ENCODE data around the gene MOV10L1.

MOV10L1 gene

DNA sequence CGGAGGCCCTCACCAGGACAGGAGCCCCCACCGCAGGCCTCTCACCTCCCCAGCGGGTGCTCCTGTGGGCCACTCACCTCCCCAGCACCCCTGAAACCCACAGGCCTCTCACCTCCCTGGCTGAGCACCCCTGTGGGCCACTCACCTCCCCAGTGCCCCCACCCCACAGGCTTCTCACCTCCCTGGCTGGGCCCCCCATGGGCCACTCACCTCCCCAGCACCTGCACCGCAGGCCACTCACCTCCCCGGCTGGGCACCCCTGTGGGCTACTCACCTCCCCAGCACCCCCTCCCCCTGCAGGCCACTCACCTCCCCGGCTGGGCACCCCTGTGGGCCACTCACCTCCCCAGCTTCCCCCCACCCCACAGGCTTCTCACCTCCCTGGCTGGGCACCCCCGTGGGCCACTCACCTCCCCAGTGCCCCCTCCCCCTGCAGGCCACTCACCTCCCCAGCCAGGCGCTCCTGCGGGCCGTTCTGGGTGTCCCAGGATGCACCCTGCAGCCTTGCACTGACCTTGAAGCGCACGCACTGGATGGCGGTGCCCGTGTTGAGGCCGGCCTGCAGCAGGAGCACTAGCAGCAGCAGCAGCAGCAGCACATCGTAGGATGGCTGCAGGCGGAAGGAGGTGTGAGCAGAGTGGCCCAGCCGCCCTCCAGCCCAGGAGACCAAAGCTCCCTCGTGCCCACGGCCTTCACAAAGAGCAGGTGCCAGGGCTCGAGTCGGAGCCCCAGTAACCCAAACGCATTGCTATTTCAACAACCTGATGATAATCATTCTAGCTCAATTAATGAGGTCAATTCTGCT, 26.0 kb upstream of the MOV10L1 start:
- no peak for FAIRE-seq
- DNase-seq (ENCODE audit: insufficient read length, low spot score) = no peak
- no peak for TF ChIP-seq POLR2A (IDR thresholded peaks at IDR 0.05; ENCODE audit: low read depth, low read length)

- FAIRE-seq (no peak), DNase-seq (ENCODE audit: insufficient read length, low spot score) (no peak)
- no peak for TF ChIP-seq POLR2A (IDR thresholded peaks at IDR 0.05; ENCODE audit: low read depth, low read length)
Measured at GRCh38 chr22:50064453-50064852, 25.4 kb upstream of the MOV10L1 start.

DNA sequence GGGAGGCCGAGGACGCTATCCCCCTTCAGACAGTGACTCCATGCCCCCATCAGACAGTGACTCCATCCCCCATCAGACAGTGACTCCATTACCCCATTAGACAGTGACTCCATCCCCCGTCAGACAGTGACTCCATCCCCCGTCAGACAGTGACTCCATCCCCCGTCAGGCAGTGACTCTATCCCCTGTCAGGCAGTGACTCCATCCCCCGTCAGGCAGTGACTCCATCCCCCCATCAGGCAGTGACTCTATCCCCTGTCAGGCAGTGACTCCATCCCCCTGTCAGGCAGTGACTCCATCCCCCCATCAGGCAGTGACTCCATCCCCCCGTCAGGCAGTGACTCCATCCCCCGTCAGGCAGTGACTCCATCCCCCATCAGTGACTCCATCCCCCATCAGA, 22.6 kb upstream of the MOV10L1 start:
- FAIRE-seq (no peak), DNase-seq (ENCODE audit: insufficient read length, low spot score) (no peak)
- no peak for TF ChIP-seq POLR2A (IDR thresholded peaks at IDR 0.05; ENCODE audit: low read depth, low read length)

DNA sequence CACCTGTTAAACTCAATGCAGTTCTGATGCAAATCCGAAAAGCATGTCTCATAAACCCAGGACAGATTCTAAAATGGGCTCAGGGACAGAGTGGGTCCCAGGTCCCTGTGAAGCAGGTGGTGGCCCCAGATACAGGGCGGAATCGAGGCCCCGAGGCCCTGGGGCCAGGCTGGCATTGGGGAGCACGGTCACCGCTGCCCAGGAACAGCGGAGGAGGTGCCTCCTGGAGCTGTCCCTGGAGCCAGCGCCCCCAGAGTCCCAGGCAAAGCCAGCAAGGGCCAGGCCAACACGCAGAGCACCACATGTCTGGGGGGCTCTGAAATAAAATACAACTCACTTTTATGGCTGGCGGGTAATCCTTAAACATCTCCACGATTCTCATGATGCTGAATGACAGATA, 21.7 kb upstream of the MOV10L1 start:
- no peak for TF ChIP-seq POLR2A (IDR thresholded peaks at IDR 0.05; ENCODE audit: low read depth, low read length)
- no peak for DNase-seq (ENCODE audit: insufficient read length, low spot score)
- FAIRE-seq = no peak

DNA sequence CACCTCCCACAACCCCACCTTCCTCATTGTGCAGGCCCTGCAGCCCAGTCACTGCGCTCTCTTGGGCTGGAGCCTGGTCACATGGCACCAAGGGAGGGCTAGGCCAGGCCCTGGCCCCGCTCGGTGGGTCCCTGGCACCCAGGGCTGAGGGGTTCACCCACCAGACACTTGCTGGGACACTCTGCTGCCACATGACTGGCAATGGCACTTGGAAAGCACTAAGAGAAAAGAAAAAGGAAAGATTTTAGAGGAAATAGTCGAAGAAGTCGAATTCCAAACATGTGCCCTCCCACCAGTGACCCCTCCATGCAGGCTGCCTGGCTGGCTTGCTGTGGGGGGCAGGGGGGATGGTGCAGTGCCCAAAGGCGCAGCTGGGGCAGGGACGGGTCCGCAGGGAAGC, 19.4 kb upstream of the MOV10L1 start:
- FAIRE-seq = no peak
- no peak for TF ChIP-seq POLR2A (IDR thresholded peaks at IDR 0.05; ENCODE audit: low read depth, low read length)
- DNase-seq (ENCODE audit: insufficient read length, low spot score) = no peak

DNA sequence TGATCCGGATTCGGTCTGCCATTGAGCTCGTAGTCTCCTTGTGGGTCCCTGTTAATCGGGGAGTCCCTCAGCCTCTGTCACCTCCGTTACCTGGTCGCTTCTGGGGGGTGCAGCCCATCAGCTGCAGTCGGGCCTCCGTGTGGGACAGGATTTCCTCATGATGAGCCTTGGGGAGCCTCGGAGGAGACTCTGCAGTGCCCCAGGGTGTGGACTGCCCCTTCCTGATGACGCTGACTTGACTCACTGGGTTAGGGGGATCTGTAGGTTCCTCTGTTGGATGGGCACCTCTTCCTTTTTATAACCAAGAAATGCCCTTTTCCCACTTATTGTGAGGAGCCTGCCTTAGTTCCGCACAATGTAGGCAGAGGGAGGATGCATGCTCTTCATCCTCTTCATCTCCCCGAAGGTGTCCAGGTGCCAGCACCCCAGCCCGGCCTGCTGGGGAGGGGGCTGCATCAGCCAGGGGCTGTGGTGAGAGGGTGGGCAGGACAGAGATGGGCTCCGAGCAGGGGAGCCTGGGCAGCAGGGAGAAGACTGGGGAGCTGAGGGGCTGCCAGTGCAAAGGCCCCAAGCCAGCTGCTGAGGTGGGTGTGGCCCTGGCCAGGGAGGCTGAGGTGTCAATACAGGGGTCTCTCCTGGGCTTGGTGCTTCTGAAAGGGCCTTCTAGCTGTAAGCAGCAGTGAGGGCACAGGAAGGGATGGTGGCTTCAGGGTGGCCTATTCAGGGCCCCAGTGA, 18.2 kb upstream of the MOV10L1 start:
- FAIRE-seq (no peak), DNase-seq (ENCODE audit: insufficient read length, low spot score) (peak; percentile 36)
- TF ChIP-seq POLR2A (IDR thresholded peaks at IDR 0.05; ENCODE audit: low read depth, low read length) = no peak

GRCh38 chr22:50072167-50072555, 17.6 kb upstream of the MOV10L1 start:
- no peak for FAIRE-seq
- no peak for DNase-seq (ENCODE audit: insufficient read length, low spot score)
- TF ChIP-seq POLR2A (IDR thresholded peaks at IDR 0.05; ENCODE audit: low read depth, low read length) = no peak

DNA sequence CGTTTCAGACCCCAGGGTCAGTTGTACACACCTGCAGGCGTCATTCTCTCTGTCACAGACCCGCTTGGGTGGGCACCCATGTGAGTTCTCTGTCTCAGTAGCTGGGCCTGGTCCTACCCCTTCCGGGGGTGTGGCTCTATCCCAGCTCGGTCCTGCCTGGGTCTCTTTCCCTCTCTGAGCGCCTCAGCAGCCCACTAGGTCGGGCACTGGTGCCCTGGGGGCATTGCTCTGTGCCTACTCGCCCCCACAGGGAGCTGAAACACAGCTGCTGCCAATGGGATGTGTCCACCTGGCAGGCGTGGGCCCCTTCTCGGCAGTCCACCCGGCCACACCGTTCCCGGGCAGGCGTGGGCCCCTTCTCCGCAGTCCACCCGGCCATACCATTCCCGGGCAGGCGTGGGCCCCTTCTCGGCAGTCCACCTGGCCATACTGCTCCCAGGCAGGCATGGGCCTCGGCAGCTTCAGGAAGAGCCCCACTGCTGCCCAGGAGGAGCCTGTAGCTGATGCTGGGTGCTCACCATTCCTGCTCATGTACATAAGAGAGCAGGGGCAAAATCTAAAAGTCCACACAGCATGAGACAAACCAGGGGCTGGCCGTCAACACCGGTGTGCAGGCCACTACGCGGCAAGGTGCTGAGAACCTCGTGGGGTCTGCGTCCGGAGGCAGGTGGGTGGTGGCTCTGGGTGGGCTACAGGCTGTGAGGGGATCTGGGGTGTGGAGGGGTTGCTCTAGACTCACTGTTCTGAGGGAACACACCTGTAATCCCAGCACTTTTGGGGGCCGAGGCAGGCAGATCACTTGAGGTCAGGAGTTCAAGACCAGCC, 16.9 kb upstream of the MOV10L1 start:
- no peak for TF ChIP-seq POLR2A (IDR thresholded peaks at IDR 0.05; ENCODE audit: low read depth, low read length)
- no peak for FAIRE-seq
- DNase-seq (ENCODE audit: insufficient read length, low spot score) = no peak

- DNase-seq (ENCODE audit: insufficient read length, low spot score) (no peak), FAIRE-seq (no peak)
- TF ChIP-seq POLR2A (IDR thresholded peaks at IDR 0.05; ENCODE audit: low read depth, low read length) = no peak
Measured at GRCh38 chr22:50074056-50074455, 15.8 kb upstream of the MOV10L1 start.

- FAIRE-seq (no peak), DNase-seq (ENCODE audit: insufficient read length, low spot score) (no peak)
- TF ChIP-seq POLR2A (IDR thresholded peaks at IDR 0.05; ENCODE audit: low read depth, low read length) = no peak
Measured at GRCh38 chr22:50074551-50075530, 15.0 kb upstream of the MOV10L1 start.

GRCh38 chr22:50076646-50077535, 12.9 kb upstream of the MOV10L1 start:
- TF ChIP-seq POLR2A (IDR thresholded peaks at IDR 0.05; ENCODE audit: low read depth, low read length) = no peak
- FAIRE-seq (no peak), DNase-seq (ENCODE audit: insufficient read length, low spot score) (no peak)

DNA sequence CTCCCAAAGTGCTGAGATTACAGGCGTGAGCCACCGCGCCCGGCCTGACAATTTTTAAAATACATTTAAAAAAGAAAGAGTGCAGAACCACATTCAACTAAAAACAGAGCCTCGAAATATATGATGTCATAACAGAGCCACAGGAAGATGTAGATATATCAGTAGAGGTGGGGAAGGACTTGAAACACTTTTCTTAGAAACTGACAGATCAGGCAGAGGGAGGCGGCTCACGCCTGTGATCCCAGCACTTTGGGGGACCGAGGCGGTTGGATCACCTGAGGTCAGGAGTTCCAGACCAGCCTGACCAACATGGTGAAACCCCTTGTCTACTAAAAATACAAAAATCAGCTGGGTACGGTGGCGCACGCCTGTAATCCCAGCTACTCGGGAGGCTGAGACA, 11.6 kb upstream of the MOV10L1 start:
- no peak for TF ChIP-seq POLR2A (IDR thresholded peaks at IDR 0.05; ENCODE audit: low read depth, low read length)
- FAIRE-seq (no peak), DNase-seq (ENCODE audit: insufficient read length, low spot score) (no peak)

Data from H54 (cell line).